Islet of Langerhans (tissue), 1 donor: ENCODE data around the gene CERS5.
"Not testable (repeated sequence)": the region's sequence is repeated elsewhere in the genome, so short reads cannot be mapped to it uniquely, and the experiment has no call there.

Experiments used
- FAIRE-seq: peaks from one replicate; lab custom pipeline; 2011; peaks lifted over from hg19 to GRCh38; lab: Jason Lieb, UNC

CERS5 gene

DNA sequence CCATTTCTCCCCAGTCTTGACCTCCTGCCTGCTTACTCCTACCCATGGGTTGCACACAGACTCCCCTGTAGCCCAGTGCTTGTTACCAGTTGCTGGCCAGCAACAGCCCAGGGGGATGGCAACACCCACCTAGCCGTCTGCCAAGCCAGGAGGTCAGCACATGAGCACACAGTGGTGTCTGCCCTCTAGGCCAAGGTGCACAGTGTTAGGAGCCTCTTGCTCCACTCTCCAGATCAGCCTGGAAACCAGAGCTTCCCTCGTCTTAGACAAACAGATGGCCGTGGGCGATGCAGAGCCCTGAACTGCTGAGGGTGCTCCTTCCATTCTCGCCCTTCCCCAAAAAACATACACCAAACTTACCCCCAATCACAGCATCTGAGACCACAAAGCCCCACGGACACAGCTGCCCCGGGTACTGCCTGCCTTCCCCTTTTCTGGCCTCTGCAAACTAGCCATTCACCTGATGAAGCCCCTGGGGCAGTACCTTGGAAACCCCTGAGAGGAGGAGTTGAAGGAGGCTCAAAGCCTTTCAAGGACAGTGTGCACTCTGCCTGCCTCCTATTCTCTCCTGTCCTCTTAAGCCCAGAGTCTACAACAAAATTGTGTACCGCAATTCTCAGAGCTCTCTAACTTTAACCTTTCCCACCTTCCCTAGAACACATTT is 64.4 kb downstream of the CERS5 start:
- FAIRE-seq, result no peak

DNA sequence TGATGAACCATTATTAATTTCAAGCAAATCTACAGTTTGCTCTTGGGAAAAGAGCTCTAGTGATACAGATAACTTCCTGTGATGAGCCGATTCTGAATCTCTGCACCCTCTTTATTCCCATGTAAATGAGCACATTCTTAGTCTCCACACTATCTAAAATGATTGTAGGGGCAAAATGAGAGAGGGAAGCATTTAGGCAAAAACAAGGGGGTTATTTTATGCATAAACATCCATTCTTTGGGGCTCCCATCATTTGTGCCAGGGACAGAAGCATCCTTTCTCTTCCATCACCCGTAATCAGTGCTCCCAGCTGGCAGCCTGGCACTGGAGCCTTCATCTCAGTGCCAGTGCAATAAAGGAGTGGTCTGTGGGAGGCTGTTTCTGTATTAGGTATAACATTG is 65.0 kb downstream of the CERS5 start:
- no peak for FAIRE-seq

DNA sequence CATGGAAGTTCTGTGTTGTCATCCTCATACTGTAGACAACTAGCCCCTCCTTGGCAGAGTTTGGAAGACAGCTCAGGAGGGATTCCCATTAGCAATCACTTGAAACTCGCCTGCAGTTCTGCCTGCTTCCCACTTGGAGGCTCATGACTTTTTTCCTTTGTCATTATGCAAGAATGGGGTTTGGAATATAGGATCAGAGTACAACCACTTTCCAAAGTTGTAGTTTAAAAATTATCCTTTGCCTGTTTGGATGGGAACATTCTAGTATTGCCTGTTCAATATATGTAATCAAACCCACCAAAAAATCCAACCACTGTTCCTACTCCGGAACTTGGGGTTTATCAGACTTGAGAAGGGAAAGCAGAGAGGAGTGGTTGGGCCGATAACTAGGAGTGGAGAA is 65.5 kb downstream of the CERS5 start:
- FAIRE-seq, result no peak

DNA sequence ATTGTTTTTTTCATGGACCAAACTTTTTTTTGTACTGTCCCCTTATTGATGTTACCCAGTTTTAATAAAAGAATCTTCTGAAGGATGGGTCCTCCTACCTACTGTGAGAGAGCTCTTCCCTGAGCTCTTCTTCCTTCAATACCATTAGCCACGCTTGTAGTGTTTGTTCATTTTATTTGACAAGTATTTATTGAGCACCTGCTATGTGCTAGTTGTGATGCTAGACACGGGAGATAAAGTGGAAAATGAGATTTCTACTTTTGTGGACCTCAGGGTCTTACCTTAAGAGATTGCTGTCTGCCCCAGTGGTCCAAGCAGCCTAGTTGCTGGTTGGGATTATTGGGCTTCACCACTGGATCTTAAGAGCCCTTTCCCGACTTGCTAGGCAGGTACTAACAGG is 66.6 kb downstream of the CERS5 start:
- FAIRE-seq, result no peak

DNA sequence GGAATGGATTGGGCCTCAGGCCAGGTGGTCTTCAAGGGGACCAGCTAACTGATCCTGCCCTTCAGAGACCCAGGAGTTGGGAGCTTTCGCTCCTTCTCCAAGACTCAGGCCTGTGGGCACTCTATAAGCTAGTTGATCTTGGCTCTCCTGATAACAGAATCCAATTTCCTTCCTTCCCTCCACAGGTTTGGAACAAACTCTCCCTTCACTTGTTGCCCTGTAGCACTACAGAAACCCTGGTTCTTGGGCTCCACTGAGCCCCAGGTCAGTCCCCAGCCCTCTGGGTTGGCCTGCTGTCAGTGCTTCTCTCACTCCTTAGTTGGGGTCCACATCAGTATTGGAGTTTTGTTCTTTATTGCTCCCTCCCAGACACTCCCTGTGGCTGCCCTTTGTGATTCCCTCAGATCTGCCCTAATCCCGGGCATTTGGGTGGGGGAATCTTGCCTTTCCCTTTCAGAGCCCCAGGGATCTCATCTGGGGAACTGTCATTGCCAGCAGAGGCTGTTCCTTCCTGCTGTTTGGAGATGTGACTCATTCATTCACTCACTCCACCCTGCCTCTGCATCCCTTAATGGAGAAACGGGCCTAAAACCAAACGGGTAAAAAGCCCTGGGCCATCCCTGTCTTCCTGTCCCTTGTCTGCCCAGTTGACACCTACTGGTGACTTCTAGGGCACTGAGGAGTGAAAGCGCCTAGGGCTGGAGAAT is 67.7 kb downstream of the CERS5 start:
- no peak for FAIRE-seq

DNA sequence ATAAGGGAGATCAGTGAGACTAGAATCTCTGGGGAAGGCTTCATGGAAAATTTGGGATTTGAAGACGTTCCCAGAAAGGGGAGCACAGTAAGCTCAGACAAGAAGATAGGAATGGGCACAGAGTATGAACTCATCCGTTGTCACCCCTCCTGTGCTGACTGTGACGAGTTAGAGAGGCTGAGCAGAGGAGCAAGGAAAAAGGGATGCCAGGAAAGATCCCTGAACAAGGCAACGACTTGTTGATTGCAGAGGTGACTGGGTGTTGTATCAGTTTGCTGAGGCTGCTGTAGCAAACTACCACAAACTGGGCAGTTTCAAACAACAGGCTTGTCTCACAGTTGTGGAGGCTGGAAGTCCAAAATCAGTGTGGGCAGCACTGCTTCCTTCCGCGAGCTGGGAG is 69.2 kb downstream of the CERS5 start:
- FAIRE-seq, result no peak

DNA sequence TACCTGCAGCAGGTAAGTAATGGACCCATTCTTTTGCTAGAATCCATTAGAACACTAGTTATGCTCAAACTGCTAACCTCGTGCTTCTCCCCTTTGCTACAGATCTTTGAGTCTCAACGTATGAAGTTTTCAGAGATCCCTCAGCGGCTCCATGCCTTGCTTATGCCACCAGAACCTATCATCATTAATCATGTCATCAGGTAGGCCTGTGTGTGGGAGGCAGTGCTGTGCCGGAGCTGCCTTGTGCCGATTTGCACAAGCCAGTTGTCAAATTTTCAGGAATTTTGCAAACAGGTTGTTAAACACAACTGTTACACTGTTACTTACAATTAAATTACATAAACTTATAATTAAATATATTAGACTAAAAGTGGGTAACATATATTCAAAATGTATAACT is 76.8 kb downstream of the CERS5 start:
- FAIRE-seq, result no peak

DNA sequence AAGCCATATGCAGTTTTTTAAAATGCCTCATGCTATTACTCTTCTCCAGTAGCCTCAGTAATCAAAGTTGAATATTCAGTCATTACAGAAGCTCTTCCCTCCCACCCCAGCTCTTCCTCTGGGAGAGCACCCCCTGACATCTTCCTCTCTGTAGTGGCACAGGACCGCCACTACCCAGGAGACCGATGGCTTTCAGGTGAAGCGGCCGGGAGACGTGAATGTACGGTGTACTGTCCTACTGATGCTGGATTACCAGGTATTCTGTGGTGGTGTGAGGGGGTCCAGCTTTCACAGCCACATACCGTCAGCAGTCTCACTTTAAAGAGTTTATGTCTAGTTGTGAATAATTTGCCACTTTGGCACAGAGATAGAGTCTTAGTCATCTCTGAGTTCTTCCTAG is 77.4 kb downstream of the CERS5 start:
- no peak for FAIRE-seq

DNA sequence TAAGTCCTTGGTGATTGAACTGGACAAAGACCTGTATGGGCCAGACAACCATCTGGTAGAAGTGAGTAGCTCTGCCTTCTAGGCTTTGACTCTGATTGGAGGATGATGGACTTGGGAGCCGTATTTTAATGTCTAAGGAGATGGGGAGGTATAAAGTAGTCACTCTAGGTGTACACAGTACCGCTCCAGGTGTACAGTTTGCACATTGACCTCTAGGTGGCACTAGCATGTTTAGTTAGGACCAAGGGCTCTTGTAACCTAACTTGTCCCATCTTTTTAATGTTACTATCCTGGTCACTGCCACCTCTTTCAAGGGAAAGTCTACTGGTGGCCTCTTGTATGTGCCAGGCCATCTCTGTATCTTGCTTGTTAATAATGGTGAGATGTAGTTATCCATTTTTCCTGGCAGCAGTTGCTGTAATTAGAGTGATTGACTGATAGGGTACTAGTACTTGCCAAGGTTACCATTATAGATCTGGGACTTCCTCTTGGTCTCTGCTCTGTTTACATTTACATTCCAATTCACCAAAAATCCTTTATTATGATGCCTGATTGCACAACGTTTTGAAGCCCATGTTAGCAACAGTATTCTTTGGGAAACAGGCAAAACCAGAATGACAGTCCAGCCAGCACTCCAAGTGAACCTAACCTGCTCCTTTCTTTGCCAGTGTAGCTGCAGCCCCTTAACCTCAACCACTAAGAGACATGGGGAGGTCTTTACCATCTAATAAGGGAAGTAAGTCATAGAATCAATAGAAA is 78.4 kb downstream of the CERS5 start:
- FAIRE-seq, result no peak

DNA sequence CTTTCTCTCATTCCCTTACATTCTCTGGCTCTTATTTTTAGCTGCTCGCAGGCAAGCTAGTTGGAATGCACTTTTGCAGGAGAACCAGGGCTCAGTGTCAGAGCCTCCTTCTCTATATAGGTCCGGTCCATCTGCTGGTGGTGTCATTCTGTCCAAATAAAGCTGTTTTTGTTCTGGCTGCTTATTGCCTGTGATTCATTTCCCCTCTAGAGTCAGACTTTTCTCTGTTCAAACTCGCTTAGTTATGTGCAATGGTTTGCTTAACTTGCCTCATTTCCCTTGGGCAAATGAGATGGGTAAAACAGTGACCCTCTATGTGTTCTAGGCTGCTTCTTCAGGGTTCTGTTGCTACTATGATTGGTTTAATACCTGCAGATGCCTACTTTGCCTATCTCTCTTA is 79.2 kb downstream of the CERS5 start:
- FAIRE-seq, result no peak

DNA sequence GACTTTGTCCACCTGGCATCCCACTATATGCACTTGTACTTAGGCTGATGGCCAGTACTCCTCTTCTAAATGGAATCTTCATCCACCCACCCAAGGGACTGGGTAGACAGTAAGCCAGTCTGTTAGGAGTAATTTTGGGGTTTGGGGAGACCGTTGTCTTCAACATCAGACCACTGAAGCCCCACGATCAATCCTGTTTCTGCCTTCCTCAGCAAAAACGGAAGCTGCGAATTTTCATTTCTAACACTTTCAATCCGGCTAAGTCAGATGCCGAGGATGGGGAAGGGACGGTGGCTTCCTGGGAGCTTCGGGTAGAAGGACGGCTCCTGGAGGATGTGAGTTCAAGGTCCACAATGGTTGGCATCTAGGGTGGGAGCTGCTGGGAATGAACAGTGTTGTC is 80.0 kb downstream of the CERS5 start:
- no peak for FAIRE-seq

DNA sequence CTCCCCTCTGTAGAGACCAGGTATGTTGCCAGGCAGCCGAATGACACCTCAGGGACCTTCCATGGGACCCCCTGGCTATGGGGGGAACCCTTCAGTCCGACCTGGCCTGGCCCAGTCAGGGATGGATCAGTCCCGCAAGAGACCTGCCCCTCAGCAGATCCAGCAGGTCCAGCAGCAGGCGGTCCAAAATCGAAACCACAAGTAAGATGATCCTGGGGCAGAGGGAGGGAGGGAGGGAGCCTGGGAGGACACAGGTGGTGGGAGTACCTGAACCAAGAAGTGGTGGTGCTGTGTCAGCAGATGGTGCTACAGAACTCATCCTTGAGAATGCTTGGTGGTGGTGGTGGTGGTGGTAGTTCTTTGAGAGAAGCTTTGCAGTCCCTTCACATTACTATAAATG is 81.0 kb downstream of the CERS5 start:
- FAIRE-seq, result no peak

DNA sequence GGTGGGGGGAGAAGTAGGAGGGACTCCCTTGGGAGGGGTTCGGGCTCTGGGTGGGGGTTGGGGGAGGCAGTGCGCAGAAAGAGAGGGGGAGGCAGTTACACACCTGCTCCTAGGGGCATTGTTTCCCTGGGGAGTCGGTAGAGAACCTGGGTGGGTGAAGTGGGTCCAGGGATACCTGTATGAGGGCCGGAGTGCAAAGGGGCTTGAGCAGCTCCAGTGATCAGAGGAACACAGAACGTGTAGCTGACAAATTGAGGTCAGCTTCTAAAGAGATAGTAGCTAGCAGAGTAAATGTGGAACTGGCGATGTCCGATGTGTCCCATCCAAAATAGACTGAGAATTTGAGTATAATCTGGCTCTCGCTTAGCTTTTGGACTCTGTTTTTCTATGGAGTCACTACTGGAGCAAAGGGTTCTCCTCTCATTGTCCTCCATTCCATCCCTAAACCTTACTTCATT is 81.5 kb downstream of the CERS5 start:
- FAIRE-seq, result no peak

DNA sequence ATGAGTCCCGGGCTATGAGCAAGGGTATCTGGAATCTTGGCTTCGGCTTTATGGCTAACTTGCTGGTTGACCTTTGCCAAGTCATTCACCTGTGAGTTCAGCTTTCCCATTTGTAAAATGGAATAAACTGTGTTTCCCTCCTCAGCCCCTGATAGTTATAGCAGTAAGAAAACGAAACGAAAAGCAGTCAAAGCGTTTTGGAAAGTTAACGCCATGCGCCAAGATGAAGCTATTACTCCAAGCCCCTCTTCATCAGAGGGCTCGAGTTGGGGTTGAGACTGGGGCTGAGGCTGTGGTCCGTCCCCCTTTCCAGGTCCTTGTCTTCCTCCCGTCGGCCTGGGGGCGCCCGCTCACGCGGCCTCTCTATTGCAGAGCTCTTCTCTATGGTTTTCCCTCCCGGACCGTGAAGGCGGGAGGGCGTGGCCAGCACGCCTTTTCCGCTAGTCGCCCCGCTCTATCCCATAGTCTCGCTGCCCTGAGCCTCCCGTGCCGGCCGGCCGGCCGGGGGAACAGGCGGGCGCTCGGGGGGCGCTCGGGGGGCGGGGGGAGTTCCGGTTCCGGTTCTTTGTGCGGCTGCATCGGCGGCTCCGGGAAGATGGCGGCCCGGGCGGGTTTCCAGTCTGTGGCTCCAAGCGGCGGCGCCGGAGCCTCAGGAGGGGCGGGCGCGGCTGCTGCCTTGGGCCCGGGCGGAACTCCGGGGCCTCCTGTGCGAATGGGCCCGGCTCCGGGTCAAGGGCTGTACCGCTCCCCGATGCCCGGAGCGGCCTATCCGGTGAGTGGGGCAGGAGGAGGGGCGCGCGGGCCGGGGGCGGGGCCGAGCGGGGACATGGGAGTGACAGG is 82.2 kb downstream of the CERS5 start, which contains the start of gene SMARCD1:
SMARCD1 (plus strand) TSS at position 568 of the 840 bp plus-strand sequence; CDS start at position 596, 28 bp downstream.
- no peak for FAIRE-seq

DNA sequence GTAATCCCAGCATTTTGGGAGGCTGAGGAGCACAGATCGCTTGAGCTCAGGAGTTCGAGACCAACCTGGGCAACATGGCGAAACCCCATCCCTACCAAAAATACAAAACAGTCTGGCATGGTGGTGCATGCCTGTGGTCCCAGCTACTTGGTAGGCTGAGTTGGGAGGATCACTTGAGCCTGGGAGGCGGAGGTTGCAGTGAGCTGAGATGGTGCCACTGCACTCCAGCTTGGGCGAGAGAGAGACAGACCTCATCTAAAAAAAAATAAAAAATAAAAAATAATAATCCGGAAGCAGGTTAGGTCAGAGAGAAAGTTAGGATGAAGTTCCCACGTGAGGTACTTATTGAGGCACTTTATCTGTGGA is 82.8 kb downstream of the CERS5 start:
- FAIRE-seq, result not testable (repeated sequence)

DNA sequence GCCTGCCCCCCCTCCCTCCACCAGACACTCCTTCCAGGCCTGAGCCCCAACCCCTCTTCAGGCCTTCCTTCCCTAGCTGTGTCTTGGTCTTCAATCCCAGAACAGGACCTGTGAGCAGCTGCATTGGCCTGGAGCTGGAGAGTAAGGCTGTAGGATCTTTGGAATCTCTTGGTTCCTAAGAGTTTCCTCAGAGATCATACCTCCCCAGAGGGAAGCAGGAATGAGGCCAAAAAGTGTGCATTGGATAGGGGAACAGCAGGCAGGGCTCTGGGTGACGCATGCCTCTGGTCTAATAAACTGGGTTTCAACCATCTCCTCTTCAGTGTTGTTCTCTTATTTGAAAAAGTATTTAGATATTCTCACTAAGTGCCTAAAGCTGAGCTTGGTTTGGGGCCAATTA is 83.9 kb downstream of the CERS5 start:
- no peak for FAIRE-seq

DNA sequence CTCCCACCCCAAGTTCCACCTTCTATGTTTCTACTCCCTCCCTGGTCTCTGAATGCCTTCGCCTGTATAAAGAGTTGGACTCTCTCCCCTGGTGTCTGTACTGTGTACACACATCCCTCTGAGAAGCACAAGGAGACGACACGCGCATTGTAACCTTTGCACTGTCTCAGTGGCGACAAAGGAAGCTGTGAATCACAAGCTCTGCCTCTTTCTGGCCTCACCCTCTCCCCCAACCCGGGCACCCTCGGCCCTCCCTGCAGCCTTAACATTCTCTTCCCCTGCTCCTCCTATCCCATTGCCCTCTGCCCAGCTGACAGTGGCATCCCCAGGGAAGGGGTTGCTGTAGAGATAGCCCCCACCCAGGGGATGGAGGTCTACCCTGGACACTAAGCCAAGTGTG is 84.5 kb downstream of the CERS5 start:
- FAIRE-seq, result no peak

DNA sequence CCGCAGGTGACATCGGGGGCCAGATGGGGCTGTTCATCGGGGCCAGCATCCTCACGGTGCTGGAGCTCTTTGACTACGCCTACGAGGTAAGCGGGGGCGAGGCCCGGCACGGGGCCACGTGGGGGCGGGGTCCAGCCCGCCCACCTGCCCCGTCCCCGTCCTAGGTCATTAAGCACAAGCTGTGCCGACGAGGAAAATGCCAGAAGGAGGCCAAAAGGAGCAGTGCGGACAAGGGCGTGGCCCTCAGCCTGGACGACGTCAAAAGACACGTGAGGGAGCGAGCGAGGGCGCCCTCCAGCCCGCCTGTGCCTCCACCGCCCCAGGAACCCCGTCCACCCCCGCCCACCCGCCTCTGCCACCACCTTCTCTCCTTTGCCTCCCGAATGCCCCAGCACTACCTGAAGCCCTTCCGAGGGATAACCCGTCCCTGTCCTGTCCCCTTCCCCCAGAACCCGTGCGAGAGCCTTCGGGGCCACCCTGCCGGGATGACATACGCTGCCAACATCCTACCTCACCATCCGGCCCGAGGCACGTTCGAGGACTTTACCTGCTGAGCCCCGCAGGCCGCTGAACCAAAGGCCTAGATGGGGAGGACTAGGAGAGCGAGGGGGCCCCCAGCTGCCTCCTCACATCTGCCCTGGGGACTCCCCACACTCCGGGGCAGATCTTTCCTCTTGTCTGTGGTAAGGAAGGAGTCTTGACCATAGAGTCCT is 85.9 kb downstream of the CERS5 start:
- FAIRE-seq, result no peak

DNA sequence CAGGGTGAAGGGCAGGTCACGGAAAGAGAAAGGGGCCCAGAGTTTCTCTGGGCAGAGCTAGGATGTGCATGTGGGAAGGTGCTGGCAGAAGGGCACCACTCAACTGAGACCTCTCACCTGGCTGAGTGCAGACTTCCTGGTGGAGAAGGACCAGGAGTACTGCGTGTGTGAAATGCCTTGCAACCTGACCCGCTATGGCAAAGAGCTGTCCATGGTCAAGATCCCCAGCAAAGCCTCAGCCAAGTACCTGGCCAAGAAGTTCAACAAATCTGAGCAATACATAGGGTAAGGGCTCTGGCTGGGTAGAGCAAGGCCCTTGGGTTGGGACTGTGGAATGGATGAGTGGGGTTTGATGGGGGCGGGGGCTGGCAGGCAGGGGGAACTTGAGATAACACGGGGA is 87.4 kb downstream of the CERS5 start:
- FAIRE-seq, result no peak
